CD4-positive, alpha-beta T cell treated with Interleukin-4 for 4 hours (primary cell): ENCODE results near the gene CLDN14.

Experiments
- DNase-seq: peaks from one replicate; pipeline ENCODE4 v3.0.0-alpha.2; 2020

Gene CLDN14

GRCh38 chr21:36466061-36466511 is 13.8 kb downstream of the CLDN14 start:
- DNase-seq, result no peak

- DNase-seq, result no peak
These were observed 14.4 kb downstream of the CLDN14 start for GRCh38 chr21:36465478-36465877.

DNA sequence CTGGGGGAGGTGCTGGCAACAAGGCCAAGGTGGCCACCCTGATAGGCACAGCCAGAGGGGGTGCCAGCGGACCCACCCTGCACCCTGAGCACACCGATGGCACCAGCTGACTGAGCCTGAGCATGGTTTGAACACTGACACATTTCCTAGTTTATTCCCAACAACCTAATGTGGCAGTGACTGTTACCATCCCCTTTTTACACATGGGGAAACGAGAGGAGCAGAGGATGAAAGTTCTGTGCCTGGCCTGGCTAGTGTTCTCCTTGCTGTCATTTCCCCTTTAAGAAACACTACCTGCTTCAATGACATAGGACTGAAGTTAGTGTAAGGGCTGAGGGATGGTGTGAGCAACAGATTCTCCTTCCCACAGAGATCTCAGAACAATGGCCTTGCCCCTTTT is 15.3 kb downstream of the CLDN14 start:
- DNase-seq, result no peak

GRCh38 chr21:36463991-36464390 is 15.9 kb downstream of the CLDN14 start:
- DNase-seq, result no peak

GRCh38 chr21:36463204-36463603 is 16.7 kb downstream of the CLDN14 start:
- DNase-seq, result no peak

- no peak for DNase-seq
These were observed 17.9 kb downstream of the CLDN14 start for GRCh38 chr21:36461918-36462486.

- no peak for DNase-seq
These were observed 18.5 kb downstream of the CLDN14 start for GRCh38 chr21:36461277-36461917.

DNA sequence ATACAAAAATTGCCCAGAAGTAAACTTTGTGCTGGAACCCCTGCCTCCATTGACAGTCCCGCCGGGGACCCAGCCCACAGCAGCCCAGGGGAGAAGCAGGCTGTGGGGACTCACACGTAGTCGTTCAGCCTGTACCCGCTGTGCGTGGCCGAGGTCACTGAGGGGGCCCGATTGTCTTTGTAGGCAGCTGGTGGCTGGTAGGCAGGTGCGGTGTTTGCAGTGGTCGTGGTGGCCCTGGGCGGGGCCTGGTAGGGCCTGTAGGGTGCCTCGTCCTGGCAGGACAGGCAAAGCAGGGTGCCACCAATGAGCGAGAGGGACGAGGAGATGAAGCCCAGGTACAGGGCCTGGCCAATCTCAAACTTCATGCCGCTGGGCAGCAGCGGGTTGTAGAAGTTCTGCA is 19.1 kb downstream of the CLDN14 start:
- DNase-seq, result no peak

- DNase-seq, result no peak
These were observed 20.8 kb downstream of the CLDN14 start for GRCh38 chr21:36459098-36459497.

GRCh38 chr21:36456729-36457414 is 23.1 kb downstream of the CLDN14 start:
- no peak for DNase-seq

- no peak for DNase-seq
These were observed 25.2 kb downstream of the CLDN14 start for GRCh38 chr21:36454706-36455105.

- DNase-seq, result no peak
These were observed 25.8 kb downstream of the CLDN14 start for GRCh38 chr21:36454093-36454531.

GRCh38 chr21:36452281-36452825 is 27.6 kb downstream of the CLDN14 start:
- no peak for DNase-seq

DNA sequence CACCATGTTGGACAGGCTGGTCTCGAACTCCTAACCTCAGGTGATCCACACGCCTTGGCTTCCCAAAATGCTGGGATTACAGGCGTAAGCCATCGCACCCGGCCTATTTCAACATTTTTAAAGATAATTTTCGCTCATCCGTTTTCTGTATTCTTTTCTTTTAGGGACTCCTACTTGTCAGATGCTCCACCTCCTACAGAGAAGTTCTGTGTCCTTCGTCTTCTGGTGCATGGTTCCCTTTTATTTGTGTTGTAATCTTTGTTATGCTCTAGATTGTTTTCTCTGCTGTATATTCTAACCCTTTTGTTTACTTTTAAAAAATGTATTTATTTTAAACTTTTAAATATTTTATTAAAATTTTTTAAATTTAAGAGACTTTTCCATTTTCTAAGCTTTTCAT is 28.4 kb downstream of the CLDN14 start:
- DNase-seq, result no peak

GRCh38 chr21:36450511-36450910 is 29.4 kb downstream of the CLDN14 start:
- no peak for DNase-seq

GRCh38 chr21:36446301-36446700 is 33.6 kb downstream of the CLDN14 start:
- no peak for DNase-seq

GRCh38 chr21:36441715-36442114 is 38.2 kb downstream of the CLDN14 start:
- DNase-seq, result no peak

GRCh38 chr21:36437745-36438128 is 42.2 kb downstream of the CLDN14 start:
- no peak for DNase-seq

GRCh38 chr21:36436829-36437744 is 42.8 kb downstream of the CLDN14 start:
- no peak for DNase-seq

DNA sequence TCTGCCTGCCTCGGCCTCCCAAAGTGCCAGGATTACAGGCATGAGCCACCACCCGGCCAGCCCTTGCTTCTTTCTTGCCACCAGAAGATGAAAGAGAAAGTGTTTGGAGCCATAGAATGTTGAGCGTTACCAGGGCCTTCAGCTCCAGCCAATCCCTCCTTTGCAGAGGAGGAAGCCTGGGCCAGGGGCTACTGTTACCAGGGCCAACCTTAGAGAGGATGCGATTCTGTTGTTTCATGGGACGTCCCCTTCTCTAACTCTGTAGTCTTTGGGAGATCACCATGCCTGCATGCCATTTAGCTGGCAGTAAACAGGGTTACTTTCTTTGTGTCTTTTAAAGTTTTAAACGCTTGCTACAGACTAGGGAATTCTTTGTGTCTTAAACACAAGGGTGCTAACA is 45.8 kb downstream of the CLDN14 start:
- no peak for DNase-seq

DNA sequence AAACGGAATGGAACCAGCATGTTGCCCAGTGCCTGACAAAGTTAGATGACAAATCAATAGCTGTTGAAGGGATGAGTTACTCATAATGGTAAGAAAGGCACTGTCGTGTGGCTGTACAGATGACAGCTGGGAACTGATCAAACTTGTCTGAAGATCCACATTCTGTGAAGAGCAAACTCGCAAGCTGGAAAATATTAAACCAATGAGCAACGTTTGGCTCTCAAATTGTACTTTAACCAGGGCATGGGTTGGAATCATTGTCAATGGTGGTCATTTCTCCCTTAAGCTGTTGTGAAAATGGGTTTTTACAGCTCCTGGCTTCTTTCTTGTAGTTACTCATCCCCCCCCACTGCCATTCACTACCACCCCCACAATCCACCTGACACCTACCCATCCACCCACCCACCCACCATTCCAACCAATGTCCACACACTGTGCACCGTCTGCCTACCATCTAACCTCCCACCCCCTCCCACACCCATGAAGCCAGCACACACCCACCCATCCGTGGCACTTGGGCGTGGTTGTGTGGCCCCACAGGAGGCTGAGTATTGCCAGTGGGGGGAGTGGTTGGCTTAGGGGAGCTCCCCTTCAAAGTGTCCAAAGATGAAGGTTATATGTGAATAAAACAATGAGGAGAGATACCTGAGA is 46.7 kb downstream of the CLDN14 start:
- no peak for DNase-seq

DNA sequence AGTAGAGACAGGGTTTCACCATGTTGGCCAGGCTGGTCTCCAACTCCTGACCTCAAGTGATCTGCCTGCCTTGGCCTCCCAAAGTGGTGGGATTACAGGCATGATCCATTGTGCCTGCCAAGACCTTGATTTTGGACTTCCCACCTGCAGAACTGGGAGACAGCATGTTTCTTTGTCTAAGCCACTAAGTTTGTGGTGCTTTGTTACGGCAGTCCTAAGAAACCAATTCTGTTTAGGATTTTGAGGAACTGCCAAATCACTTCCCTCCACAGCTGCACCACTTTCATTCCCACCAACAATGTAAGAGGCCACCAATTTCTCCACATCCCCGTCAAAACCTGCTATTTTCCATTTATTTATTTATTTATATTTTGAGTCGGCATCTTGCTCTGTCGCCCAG is 48.7 kb downstream of the CLDN14 start:
- no peak for DNase-seq
